Thyroid gland (tissue), 4 donors: ENCODE results near the gene LRRFIP1. TPM values are rescaled to one million over a fixed set of nuclear protein-coding genes. Genes with fewer than 3 reads are reported as not detected.
"Not testable (repeated sequence)": the region's sequence is repeated elsewhere in the genome, so short reads cannot be mapped to it uniquely, and the experiment has no call there.

Experiments
- DNase-seq, 2 donors: peaks; one replicate each; pipeline ENCODE4 v3.0.0-alpha.2; 2019
- H3K27ac ChIP-seq, 3 donors: fragments of 200-600 bp; sonication (generic); 1 replicate in 2 of 3; 2 replicates in 1 of 3; pipeline ENCODE4 v1.5.1; 2016 to 2019; ENCODE audit warnings: mild to moderate bottlenecking in 1 of 3, moderate library complexity in 1 of 3
- H3K27me3 ChIP-seq: fragments of 200-600 bp; sonication (generic); one replicate; pipeline ENCODE4 v1.5.1; 2019
- H3K36me3 ChIP-seq, 2 donors: fragments of 200-600 bp; sonication (generic); one replicate each; pipeline ENCODE4 v1.5.1; 2016 to 2019
- H3K4me1 ChIP-seq, 2 donors: fragments of 200-600 bp; sonication (generic); one replicate each; pipeline ENCODE4 v1.5.1; 2017 to 2019
- H3K4me3 ChIP-seq, 3 donors: fragments of 200-600 bp; sonication (generic); replicated peaks in 1 of 3; 1 replicate in 2 of 3; 2 replicates in 1 of 3; pipeline ENCODE4 v1.5.1; 2016; ENCODE audit warnings: mild to moderate bottlenecking in 1 of 3
- H3K9me3 ChIP-seq: fragments of 200-600 bp; sonication (generic); one replicate; pipeline ENCODE4 v1.5.1; 2017
- CTCF ChIP-seq, 6 experiments: fragments of 200-600 bp in 3 of 6; fragments of 450-650 bp in 3 of 6; sonication (generic) in 3 of 6; IDR thresholded peaks; one replicate each; pipeline ENCODE4 v1.5.1; 2016 to 2019; ENCODE audit warnings: antibody characterized with exemption in 6 of 6, mild to moderate bottlenecking in 2 of 6, inconsistent platforms in 1 of 6, moderate library complexity in 1 of 6
- POLR2A ChIP-seq, 2 donors: fragments of 450-650 bp; IDR thresholded peaks; one replicate each; pipeline ENCODE4 v1.6.1; 2017; ENCODE audit warnings: antibody characterized with exemption in 2 of 2, mild to moderate bottlenecking in 2 of 2, moderate library complexity in 1 of 2
- WGBS, 2 donors: methylation state at CpG; one replicate each; pipeline ENCODE4 v1.1.5; 2017; 5-methylcytosine and 5-hydroxymethylcytosine counted together
- intact Hi-C: fragments of 100-400 bp; cut with DNase I; formaldehyde crosslinking; loops from one replicate; pipeline ENCODE4 v1.15.1; 2023
- total RNA-seq, 4 donors: library from RNA; depleted of rRNA; stranded (reverse); fragments of >200 nt; gene quantifications; one replicate each; pipeline ENCODE4 v1.2.3, GENCODE V29; 2016

LRRFIP1 gene
- total RNA-seq, 4 donors from 2014 or later = 76.1 to 113 (median 96.6) TPM

GRCh38 chr2:237763812-237764211, 136.4 kb downstream of the LRRFIP1 start:
- Histone ChIP-seq H3K27ac (no peak overlapping the region), H3K4me3 (no peak overlapping the region), H3K9me3 (no peaks in the 10 kb centered on the region), H3K27me3 (no peaks in the 10 kb centered on the region), H3K36me3 (peaks cover 14 to 16% of the 10 kb centered on the region in 2 donors), H3K4me1 (no peaks in the 10 kb centered on the region)
- WGBS, 2 donors = 93 to 95% methylated on average over 10 of the region's 10 CpGs
- DNase-seq = no peak
- intact Hi-C loops = no loop called here
- no peak for TF ChIP-seq CTCF (IDR thresholded peaks at IDR 0.05)
- no peak for TF ChIP-seq POLR2A (IDR thresholded peaks at IDR 0.05)

- intact Hi-C loops, H3K9me3 ChIP-seq, H3K27ac ChIP-seq, H3K4me1 ChIP-seq, H3K27me3 ChIP-seq, H3K4me3 ChIP-seq, DNase-seq: not testable (repeated sequence)
- peaks cover 13 to 14% of the 10 kb centered on the region in 2 donors for H3K36me3 ChIP-seq
- WGBS, 2 donors = 98% methylated on average over 6 of the region's 6 CpGs
Measured at GRCh38 chr2:237765122-237765521, 137.7 kb downstream of the LRRFIP1 start.

- no peaks in the 10 kb centered on the region for H3K9me3 ChIP-seq
- H3K27ac ChIP-seq = no peak overlapping the region
- no peak for DNase-seq
- intact Hi-C loops = no loop called here
- no peak for TF ChIP-seq CTCF (IDR thresholded peaks at IDR 0.05)
- TF ChIP-seq POLR2A (IDR thresholded peaks at IDR 0.05) = no peak
- H3K4me3 ChIP-seq = no peak overlapping the region
- WGBS, 2 donors = 71 to 79% methylated on average over 6 to 8 of the region's 8 CpGs
- H3K4me1 ChIP-seq = no peaks in the 10 kb centered on the region
- H3K27me3 ChIP-seq = no peaks in the 10 kb centered on the region
- H3K36me3 ChIP-seq = peaks cover 8 to 15% of the 10 kb centered on the region in 2 donors
Measured at GRCh38 chr2:237765875-237766274, 138.5 kb downstream of the LRRFIP1 start.

- TF ChIP-seq CTCF (IDR thresholded peaks at IDR 0.05) (no peak), POLR2A (IDR thresholded peaks at IDR 0.05) (no peak)
- H3K27ac ChIP-seq = no peak overlapping the region
- intact Hi-C loops = no loop called here
- WGBS, 2 donors = 62 to 69% methylated on average over 2 of the region's 2 CpGs
- H3K4me3 ChIP-seq = no peak overlapping the region
- no peaks in the 10 kb centered on the region for H3K27me3 ChIP-seq
- H3K9me3 ChIP-seq = no peaks in the 10 kb centered on the region
- no peak for DNase-seq
- H3K4me1 ChIP-seq = no peaks in the 10 kb centered on the region
- H3K36me3 ChIP-seq = peaks cover 8 to 13% of the 10 kb centered on the region in 2 donors
Measured at GRCh38 chr2:237766340-237766739, 139.0 kb downstream of the LRRFIP1 start.

GRCh38 chr2:237772513-237772912, 145.1 kb downstream of the LRRFIP1 start:
- TF ChIP-seq CTCF (IDR thresholded peaks at IDR 0.05) (no peak), POLR2A (IDR thresholded peaks at IDR 0.05) (no peak)
- peaks cover 15 to 19% of the 10 kb centered on the region in 2 donors for H3K36me3 ChIP-seq
- H3K27ac ChIP-seq = no peak overlapping the region
- no peaks in the 10 kb centered on the region for H3K9me3 ChIP-seq
- H3K4me1 ChIP-seq = no peaks in the 10 kb centered on the region
- intact Hi-C loops = no loop called here
- no peaks in the 10 kb centered on the region for H3K27me3 ChIP-seq
- WGBS, 2 donors = 89 to 91% methylated on average over 3 of the region's 3 CpGs
- DNase-seq = no peak
- no peak overlapping the region for H3K4me3 ChIP-seq

- TF ChIP-seq CTCF (IDR thresholded peaks at IDR 0.05) = no peak
- no peak for TF ChIP-seq POLR2A (IDR thresholded peaks at IDR 0.05)
- 92 to 93% methylated on average over 15 of the region's 15 CpGs for WGBS, 2 donors
- intact Hi-C loops = no loop called here
- H3K4me3 ChIP-seq = no peak overlapping the region
- no peaks in the 10 kb centered on the region for H3K9me3 ChIP-seq
- DNase-seq = no peak
- no peaks in the 10 kb centered on the region for H3K4me1 ChIP-seq
- H3K36me3 ChIP-seq = peaks cover 21 to 28% of the 10 kb centered on the region in 2 donors
- H3K27ac ChIP-seq = no peak overlapping the region
- H3K27me3 ChIP-seq = no peaks in the 10 kb centered on the region
Measured at GRCh38 chr2:237773826-237774225, 146.4 kb downstream of the LRRFIP1 start.
